Esophagus squamous epithelium (tissue), 5 donors: ENCODE measurements around the gene SLC22A25. TPM values are rescaled to one million over a fixed set of nuclear protein-coding genes. Genes with fewer than 3 reads are reported as not detected.

Experiments
- DNase-seq: peaks from one replicate; lab custom pipeline; 2025; lab: John Stamatoyannopoulos, UW
- H3K27ac ChIP-seq, 4 donors: fragments of 200-600 bp; sonication (generic); one replicate each; pipeline ENCODE4 v1.5.1; 2016 to 2019; ENCODE audit warnings: mild to moderate bottlenecking in 1 of 4
- H3K27me3 ChIP-seq, 4 donors: fragments of 200-600 bp; sonication (generic); 1 replicate in 3 of 4; 2 replicates in 1 of 4; pipeline versions ENCODE4 v1.5.1 to v1.6.0; 2017 to 2021; ENCODE audit warnings: antibody characterized with exemption in 1 of 4
- H3K36me3 ChIP-seq, 3 donors: fragments of 200-600 bp; sonication (generic); one replicate each; pipeline ENCODE4 v1.5.1; 2016 to 2019
- H3K4me1 ChIP-seq, 3 donors: fragments of 200-600 bp; sonication (generic); one replicate each; pipeline ENCODE4 v1.5.1; 2017 to 2019
- H3K4me3 ChIP-seq, 4 donors: fragments of 200-600 bp; sonication (generic); 1 replicate in 3 of 4; 2 replicates in 1 of 4; pipeline ENCODE4 v1.5.1; 2016 to 2019; ENCODE audit warnings: mild to moderate bottlenecking in 2 of 4, moderate library complexity in 1 of 4
- H3K9me3 ChIP-seq, 3 donors: fragments of 200-600 bp; sonication (generic); one replicate each; pipeline ENCODE4 v1.5.1; 2016 to 2019
- POLR2A ChIP-seq, 4 donors: fragments of 450-650 bp; IDR thresholded peaks; one replicate each; pipeline ENCODE4 v1.6.1; 2017; ENCODE audit warnings: antibody characterized with exemption in 4 of 4, mild to moderate bottlenecking in 4 of 4, moderate library complexity in 3 of 4
- whole genome bisulfite sequencing, 2 donors: methylation state at CpG; one replicate each; pipeline ENCODE4 v1.1.5; 2018; 5-methylcytosine and 5-hydroxymethylcytosine counted together
- intact Hi-C: fragments of 100-400 bp; cut with DNase I; formaldehyde crosslinking; loops from one replicate; pipeline ENCODE4 v1.15.0; 2022
- total RNA-seq, 4 donors: library from RNA; depleted of rRNA; stranded (reverse); fragments of >200 nt; gene quantifications; one replicate each; pipeline ENCODE4 v1.1.0, GENCODE V29; 2016
- TF ChIP-seq, protein P1 (sequence below), 6 experiments: fragments of 450-650 bp in 4 of 6; fragments of 200-600 bp in 2 of 6; sonication (generic) in 2 of 6; IDR thresholded peaks; one replicate each; pipeline ENCODE4 v1.5.1; 2016 to 2019; ENCODE audit warnings: antibody characterized with exemption in 6 of 6, mild to moderate bottlenecking in 4 of 6, moderate library complexity in 4 of 6
- donor health status: DM: yes; HTN: yes; CAD: no.

Gene SLC22A25
- total RNA-seq: under 1 TPM in 1 of 4 donors, not detected in 3; 0.29 TPM

DNA sequence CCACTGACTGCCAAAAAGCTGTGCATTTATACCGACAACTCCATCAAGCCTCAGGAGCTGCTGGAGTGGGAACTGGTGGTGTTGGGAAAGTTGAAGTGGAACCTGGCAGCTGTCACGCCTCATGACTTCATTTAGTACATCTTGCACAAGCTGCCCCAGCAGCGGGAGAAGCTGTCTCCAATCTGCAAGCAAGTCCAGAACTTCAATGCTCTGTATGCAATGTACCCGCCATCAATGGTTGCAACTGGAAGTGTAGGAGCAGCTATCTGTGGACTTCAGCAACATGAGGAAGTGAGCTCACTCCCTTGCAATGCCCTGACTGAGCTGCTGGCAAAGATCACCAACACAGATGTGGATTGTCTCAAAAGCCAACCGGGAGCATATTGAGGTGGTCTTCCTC is at the start of gene SLC22A25:
Gene SLC22A25 (minus strand): TSS at position 67 of the 400 bp plus-strand sequence. CDS start 13,947 bp downstream, outside the sequence.
- no peak for TF ChIP-seq POLR2A (IDR thresholded peaks at IDR 0.05)
- TF ChIP-seq, protein P1, sequence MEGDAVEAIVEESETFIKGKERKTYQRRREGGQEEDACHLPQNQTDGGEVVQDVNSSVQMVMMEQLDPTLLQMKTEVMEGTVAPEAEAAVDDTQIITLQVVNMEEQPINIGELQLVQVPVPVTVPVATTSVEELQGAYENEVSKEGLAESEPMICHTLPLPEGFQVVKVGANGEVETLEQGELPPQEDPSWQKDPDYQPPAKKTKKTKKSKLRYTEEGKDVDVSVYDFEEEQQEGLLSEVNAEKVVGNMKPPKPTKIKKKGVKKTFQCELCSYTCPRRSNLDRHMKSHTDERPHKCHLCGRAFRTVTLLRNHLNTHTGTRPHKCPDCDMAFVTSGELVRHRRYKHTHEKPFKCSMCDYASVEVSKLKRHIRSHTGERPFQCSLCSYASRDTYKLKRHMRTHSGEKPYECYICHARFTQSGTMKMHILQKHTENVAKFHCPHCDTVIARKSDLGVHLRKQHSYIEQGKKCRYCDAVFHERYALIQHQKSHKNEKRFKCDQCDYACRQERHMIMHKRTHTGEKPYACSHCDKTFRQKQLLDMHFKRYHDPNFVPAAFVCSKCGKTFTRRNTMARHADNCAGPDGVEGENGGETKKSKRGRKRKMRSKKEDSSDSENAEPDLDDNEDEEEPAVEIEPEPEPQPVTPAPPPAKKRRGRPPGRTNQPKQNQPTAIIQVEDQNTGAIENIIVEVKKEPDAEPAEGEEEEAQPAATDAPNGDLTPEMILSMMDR (IDR thresholded peaks at IDR 0.05): no peak
- H3K27ac ChIP-seq: peak within 1 kb of the TSS in 3 of 4 donors; percentile 62 to 86 (median 81)
- H3K4me1 ChIP-seq: peaks cover 7 to 54% (median 19%) of the 10 kb centered on the region in 3 donors
- H3K4me3 ChIP-seq: no peak within 1 kb of the TSS
- no peaks in the 10 kb centered on the region for H3K36me3 ChIP-seq
- intact Hi-C loops: no loop called here
- 57 to 63% methylated on average over 1 of the region's 5 CpGs for WGBS, 2 donors
- no peaks in the 10 kb centered on the region for H3K27me3 ChIP-seq
- no peak for DNase-seq
- H3K9me3 ChIP-seq: no peaks in the 10 kb centered on the region

DNA sequence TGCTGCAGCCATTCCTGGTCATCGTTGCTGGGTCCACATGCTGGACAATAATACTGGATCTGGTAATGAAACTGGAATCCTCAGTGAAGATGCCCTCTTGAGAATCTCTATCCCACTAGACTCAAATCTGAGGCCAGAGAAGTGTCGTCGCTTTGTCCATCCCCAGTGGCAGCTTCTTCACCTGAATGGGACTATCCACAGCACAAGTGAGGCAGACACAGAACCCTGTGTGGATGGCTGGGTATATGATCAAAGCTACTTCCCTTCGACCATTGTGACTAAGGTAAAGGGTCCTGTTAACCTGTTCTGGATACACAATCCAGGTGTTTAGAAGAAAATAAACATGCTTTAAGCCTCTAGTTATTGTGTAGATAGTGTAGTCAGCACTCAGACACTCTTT is 46.9 kb upstream of the SLC22A25 start:
- DNase-seq: no peak
- peaks cover 0 to 3% (median 0%) of the 10 kb centered on the region in 3 donors for H3K9me3 ChIP-seq
- H3K4me1 ChIP-seq: no peaks in the 10 kb centered on the region
- H3K27ac ChIP-seq: no peak overlapping the region
- no peak for TF ChIP-seq POLR2A (IDR thresholded peaks at IDR 0.05)
- TF ChIP-seq, protein P1 (IDR thresholded peaks at IDR 0.05): no peak
- 37 to 66% methylated on average over 2 to 4 of the region's 4 CpGs for WGBS, 2 donors
- H3K4me3 ChIP-seq: no peak overlapping the region
- no peaks in the 10 kb centered on the region for H3K36me3 ChIP-seq
- peaks cover 0 to 3% (median 0%) of the 10 kb centered on the region in 4 donors for H3K27me3 ChIP-seq
- intact Hi-C loops: no loop called here

DNA sequence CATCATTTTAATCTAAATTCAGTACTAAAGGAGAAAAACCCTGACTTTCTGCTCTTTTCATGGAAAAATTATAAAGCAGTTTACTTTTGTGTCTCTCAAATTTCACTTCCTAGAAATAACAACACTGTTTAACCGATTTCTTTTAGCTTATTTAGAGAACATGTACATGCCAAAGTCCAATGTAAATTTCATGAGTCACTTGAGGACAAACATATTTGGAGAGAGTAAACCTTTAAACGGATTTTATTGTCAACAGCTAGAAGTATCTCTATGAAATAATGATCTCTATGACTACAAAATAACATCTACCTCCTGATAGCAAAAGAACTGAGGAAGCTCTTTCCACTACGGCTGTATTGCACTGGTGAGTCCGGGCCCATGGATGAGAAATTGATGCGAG is 46.3 kb upstream of the SLC22A25 start:
- H3K4me3 ChIP-seq: no peak overlapping the region
- no peak for DNase-seq
- H3K4me1 ChIP-seq: no peaks in the 10 kb centered on the region
- 56 to 62% methylated on average over 5 of the region's 5 CpGs for WGBS, 2 donors
- H3K27ac ChIP-seq: no peak overlapping the region
- no peak for TF ChIP-seq POLR2A (IDR thresholded peaks at IDR 0.05)
- intact Hi-C loops: no loop called here
- no peaks in the 10 kb centered on the region for H3K36me3 ChIP-seq
- peaks cover 0 to 3% (median 0%) of the 10 kb centered on the region in 3 donors for H3K9me3 ChIP-seq
- peaks cover 0 to 4% (median 0%) of the 10 kb centered on the region in 4 donors for H3K27me3 ChIP-seq

GRCh38 chr11:63282579-63282978 is 39.2 kb upstream of the SLC22A25 start:
- TF ChIP-seq, protein P1 (IDR thresholded peaks at IDR 0.05): no peak
- TF ChIP-seq POLR2A (IDR thresholded peaks at IDR 0.05): no peak
- H3K36me3 ChIP-seq: no peaks in the 10 kb centered on the region
- no peaks in the 10 kb centered on the region for H3K4me1 ChIP-seq
- DNase-seq: no peak
- intact Hi-C loops: no loop called here
- no peak overlapping the region for H3K4me3 ChIP-seq
- peaks cover 0 to 35% (median 0%) of the 10 kb centered on the region in 4 donors for H3K27me3 ChIP-seq
- H3K9me3 ChIP-seq: no peaks in the 10 kb centered on the region
- no peak overlapping the region for H3K27ac ChIP-seq

GRCh38 chr11:63280920-63281319 is 37.5 kb upstream of the SLC22A25 start:
- Histone ChIP-seq H3K9me3 (no peaks in the 10 kb centered on the region), H3K27me3 (peaks cover 0 to 35% (median 0%) of the 10 kb centered on the region in 4 donors), H3K4me3 (no peak overlapping the region), H3K36me3 (no peaks in the 10 kb centered on the region), H3K4me1 (no peaks in the 10 kb centered on the region), H3K27ac (no peak overlapping the region)
- DNase-seq: no peak
- TF ChIP-seq, protein P1 (IDR thresholded peaks at IDR 0.05): no peak
- no peak for TF ChIP-seq POLR2A (IDR thresholded peaks at IDR 0.05)
- intact Hi-C loops: no loop called here
